Fibroblast of skin of right biceps (primary cell): ENCODE results near the gene MMP24.

Experiments
- DNase-seq: peaks from one replicate; pipeline ENCODE4 v3.0.0-alpha.2; 2013

MMP24 gene

GRCh38 chr20:35295058-35295457 is 68.6 kb downstream of the MMP24 start:
- DNase-seq, result no peak

GRCh38 chr20:35295674-35296073 is 69.2 kb downstream of the MMP24 start:
- no peak for DNase-seq

- DNase-seq, result no peak
Observed at GRCh38 chr20:35296101-35296554, 69.6 kb downstream of the MMP24 start.

- no peak for DNase-seq
Observed at GRCh38 chr20:35297155-35297554, 70.7 kb downstream of the MMP24 start.

- DNase-seq, result no peak
Observed at GRCh38 chr20:35297740-35298139, 71.2 kb downstream of the MMP24 start.

- DNase-seq, result no peak
Observed at GRCh38 chr20:35298264-35298663, 71.8 kb downstream of the MMP24 start.

GRCh38 chr20:35299780-35300179 is 73.3 kb downstream of the MMP24 start:
- DNase-seq, result no peak

- no peak for DNase-seq
Observed at GRCh38 chr20:35300469-35301262, 74.2 kb downstream of the MMP24 start.

- no peak for DNase-seq
Observed at GRCh38 chr20:35301426-35301825, 74.9 kb downstream of the MMP24 start.

GRCh38 chr20:35302421-35303335 is 76.2 kb downstream of the MMP24 start:
- DNase-seq, result peak; percentile 89

- DNase-seq, result no peak
Observed at GRCh38 chr20:35303382-35303734, 76.9 kb downstream of the MMP24 start.

- DNase-seq, result peak; percentile 90
Observed at GRCh38 chr20:35303735-35304491, 77.4 kb downstream of the MMP24 start.

- DNase-seq, result no peak
Observed at GRCh38 chr20:35304956-35305355, 78.5 kb downstream of the MMP24 start.

- DNase-seq, result peak; percentile 100
Observed at GRCh38 chr20:35305682-35306556, 79.4 kb downstream of the MMP24 start.

GRCh38 chr20:35306931-35307517 is 80.5 kb downstream of the MMP24 start:
- peak; percentile 82 for DNase-seq

GRCh38 chr20:35307666-35308653 is 81.5 kb downstream of the MMP24 start:
- DNase-seq, result peak; percentile 86

- DNase-seq, result peak; percentile 62
Observed at GRCh38 chr20:35311409-35311808, 84.9 kb downstream of the MMP24 start.

- DNase-seq, result no peak
Observed at GRCh38 chr20:35311822-35312221, 85.3 kb downstream of the MMP24 start.

GRCh38 chr20:35312318-35312717 is 85.8 kb downstream of the MMP24 start:
- peak; percentile 92 for DNase-seq
